ENCODE measurements around the gene PRPSAP2.

The PRPSAP2 gene

DNA sequence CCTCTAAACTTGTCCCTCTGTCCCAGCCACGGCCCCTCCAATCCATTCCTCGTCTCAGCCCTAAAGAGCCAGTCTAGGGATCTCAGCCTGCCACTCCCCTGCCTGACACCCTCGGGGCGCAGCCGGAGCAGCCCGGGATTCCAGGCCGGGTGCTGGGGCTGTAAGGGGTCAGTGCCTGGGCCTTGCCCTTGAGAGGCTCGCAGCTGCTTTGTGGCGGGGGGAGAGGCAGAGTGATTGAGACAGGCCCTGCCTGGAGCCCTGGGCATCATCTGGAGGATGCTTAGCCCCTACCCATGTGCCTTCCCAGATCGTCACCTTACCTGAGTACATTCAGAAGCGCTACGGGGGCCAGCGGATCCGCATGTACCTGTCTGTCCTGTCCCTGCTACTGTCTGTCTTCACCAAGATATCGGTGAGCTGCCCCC, 102.3 kb downstream of the PRPSAP2 start:
- H4K91ac ChIP-seq (ENCODE audit: low read length): no peak overlapping the region
- H2AK5ac ChIP-seq (ENCODE audit: low read length, severe bottlenecking): peak overlapping the region; percentile 48
- peaks cover 0 to 5% of the 10 kb centered on the region in 2 experiments for H3K27me3 ChIP-seq (ENCODE audit: control insufficient read depth in 1 of 2, insufficient read depth in 1 of 2, low read length in 2 of 2)
- no peak overlapping the region for H2BK120ac ChIP-seq (ENCODE audit: low read depth, low read length)
- no peak overlapping the region for H3K18ac ChIP-seq (ENCODE audit: low read depth in 1 of 2, low read length in 2 of 2)
- H3K79me1 ChIP-seq (replicated peaks; ENCODE audit: low read length, poor library complexity, severe bottlenecking): no peaks in the 10 kb centered on the region
- no peak for DNase-seq
- H3K4me1 ChIP-seq (ENCODE audit: control insufficient read depth, insufficient read depth, low read depth, low read length): peaks cover 31% of the 10 kb centered on the region
- no peak overlapping the region for H3K4me2 ChIP-seq (ENCODE audit: low read length, poor library complexity, severe bottlenecking)
- no peak overlapping the region for H3K4me3 ChIP-seq (ENCODE audit: insufficient read depth in 1 of 2, low read depth in 1 of 2, low read length in 2 of 2)
- H2BK12ac ChIP-seq (ENCODE audit: low read length in 2 of 2): no peak overlapping the region
- no peak overlapping the region for H3K9ac ChIP-seq (ENCODE audit: low read length)
- no peak overlapping the region for H3K27ac ChIP-seq (ENCODE audit: low read length, poor library complexity, severe bottlenecking)
- no peak overlapping the region for H3K23ac ChIP-seq (ENCODE audit: low read length in 2 of 2)
- WGBS: 90% methylated on average over 15 of the region's 15 CpGs
- H2BK5ac ChIP-seq (ENCODE audit: low read depth, low read length, poor library complexity, severe bottlenecking): no peak overlapping the region
- no peak overlapping the region for H3K14ac ChIP-seq (ENCODE audit: low read length in 2 of 2)
- H3K4ac ChIP-seq (ENCODE audit: low read depth in 1 of 2, low read length in 2 of 2): no peak overlapping the region
- no peaks in the 10 kb centered on the region for H3K9me3 ChIP-seq (ENCODE audit: control insufficient read depth, low read length)
- no peak overlapping the region for H4K8ac ChIP-seq (ENCODE audit: low read length)
- H2BK15ac ChIP-seq (ENCODE audit: low read depth, poor library complexity, severe bottlenecking): no peak overlapping the region
- H3K36me3 ChIP-seq (ENCODE audit: control insufficient read depth in 1 of 2, insufficient read depth in 2 of 2, low read depth in 1 of 2, low read length in 2 of 2): no peaks in the 10 kb centered on the region
- no peak overlapping the region for H2AFZ ChIP-seq (ENCODE audit: low read depth, low read length)

- Histone ChIP-seq H3K14ac (ENCODE audit: low read length in 2 of 2) (no peak overlapping the region), H3K79me1 (replicated peaks; ENCODE audit: low read length, poor library complexity, severe bottlenecking) (no peaks in the 10 kb centered on the region), H4K91ac (ENCODE audit: low read length) (no peak overlapping the region), H3K4me2 (ENCODE audit: low read length, poor library complexity, severe bottlenecking) (no peak overlapping the region), H3K27me3 (ENCODE audit: control insufficient read depth in 1 of 2, insufficient read depth in 1 of 2, low read length in 2 of 2) (peaks cover 0 to 5% of the 10 kb centered on the region in 2 experiments), H2BK12ac (ENCODE audit: low read length in 2 of 2) (no peak overlapping the region), H3K9ac (ENCODE audit: low read length) (peak overlapping the region; percentile 13), H2BK15ac (ENCODE audit: low read depth, poor library complexity, severe bottlenecking) (peak overlapping the region; percentile 45), H3K9me3 (ENCODE audit: control insufficient read depth, low read length) (no peaks in the 10 kb centered on the region), H2AK5ac (ENCODE audit: low read length, severe bottlenecking) (peak overlapping the region; percentile 48), H3K4me3 (ENCODE audit: insufficient read depth in 1 of 2, low read depth in 1 of 2, low read length in 2 of 2) (no peak overlapping the region), H2BK5ac (ENCODE audit: low read depth, low read length, poor library complexity, severe bottlenecking) (no peak overlapping the region), H3K4ac (ENCODE audit: low read depth in 1 of 2, low read length in 2 of 2) (no peak overlapping the region), H3K36me3 (ENCODE audit: control insufficient read depth in 1 of 2, insufficient read depth in 2 of 2, low read depth in 1 of 2, low read length in 2 of 2) (no peaks in the 10 kb centered on the region), H3K4me1 (ENCODE audit: control insufficient read depth, insufficient read depth, low read depth, low read length) (peaks cover 35% of the 10 kb centered on the region), H4K8ac (ENCODE audit: low read length) (peak overlapping the region; percentile 10), H3K23ac (ENCODE audit: low read length in 2 of 2) (no peak overlapping the region), H2AFZ (ENCODE audit: low read depth, low read length) (no peak overlapping the region), H2BK120ac (ENCODE audit: low read depth, low read length) (no peak overlapping the region), H3K18ac (ENCODE audit: low read depth in 1 of 2, low read length in 2 of 2) (no peak overlapping the region), H3K27ac (ENCODE audit: low read length, poor library complexity, severe bottlenecking) (no peak overlapping the region)
- 38% methylated on average over 17 of the region's 17 CpGs for WGBS
- peak; percentile 63 for DNase-seq
Measured at GRCh38 chr17:18960803-18961511, 103.0 kb downstream of the PRPSAP2 start.

DNA sequence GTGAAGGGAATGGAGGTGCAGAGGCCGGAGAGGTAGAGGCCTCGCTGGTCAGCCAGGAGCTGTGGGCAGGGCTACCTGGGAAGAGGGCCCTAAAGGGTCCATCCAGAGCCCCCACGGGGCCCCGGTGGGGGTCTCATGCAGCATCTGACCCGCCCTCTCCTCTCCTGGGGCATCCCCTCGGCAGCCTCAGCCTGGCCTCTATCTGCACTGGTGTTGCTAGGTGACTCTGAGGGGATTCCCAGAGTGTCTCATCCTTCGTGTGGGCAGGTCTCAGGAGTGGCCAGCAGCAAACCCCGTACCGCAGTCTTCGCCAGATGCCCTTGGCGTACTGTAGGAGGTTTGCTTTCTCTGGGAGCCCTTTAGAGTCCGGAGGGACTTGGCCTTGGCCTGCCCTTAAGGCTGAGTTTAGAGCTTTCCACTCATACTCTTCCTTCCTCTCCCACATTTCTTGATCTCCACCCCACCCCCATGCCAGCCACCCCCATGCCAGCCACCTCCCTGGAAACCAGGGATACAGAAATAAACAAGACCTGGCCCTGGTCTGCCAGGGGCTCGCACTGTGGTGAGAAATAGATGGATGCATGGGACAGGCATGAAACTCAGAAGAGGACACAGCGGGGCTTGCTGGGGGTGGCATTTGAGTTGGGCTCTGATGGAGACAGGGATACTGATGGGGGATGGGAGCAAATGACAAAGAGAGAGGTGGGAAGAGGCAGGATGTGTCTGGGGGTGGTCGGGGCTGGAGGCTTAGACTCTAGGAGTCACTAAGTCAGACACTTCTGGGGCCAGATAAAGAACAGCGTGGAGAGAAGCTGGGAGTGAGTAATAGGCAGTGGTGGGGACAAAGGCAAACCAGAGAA, 103.9 kb downstream of the PRPSAP2 start:
- H3K4ac ChIP-seq (ENCODE audit: low read depth in 1 of 2, low read length in 2 of 2): peak overlapping the region in 1 of 2 experiments; percentile 4
- no peak overlapping the region for H2BK5ac ChIP-seq (ENCODE audit: low read depth, low read length, poor library complexity, severe bottlenecking)
- no peak overlapping the region for H4K8ac ChIP-seq (ENCODE audit: low read length)
- H3K27me3 ChIP-seq (ENCODE audit: control insufficient read depth in 1 of 2, insufficient read depth in 1 of 2, low read length in 2 of 2): peaks cover 0 to 5% of the 10 kb centered on the region in 2 experiments
- no peak overlapping the region for H3K14ac ChIP-seq (ENCODE audit: low read length in 2 of 2)
- H2BK120ac ChIP-seq (ENCODE audit: low read depth, low read length): no peak overlapping the region
- H4K91ac ChIP-seq (ENCODE audit: low read length): no peak overlapping the region
- peaks cover 38% of the 10 kb centered on the region for H3K4me1 ChIP-seq (ENCODE audit: control insufficient read depth, insufficient read depth, low read depth, low read length)
- no peak overlapping the region for H2AFZ ChIP-seq (ENCODE audit: low read depth, low read length)
- DNase-seq: peak; percentile 67
- H3K9ac ChIP-seq (ENCODE audit: low read length): peak overlapping the region; percentile 13
- peak overlapping the region; percentile 0 to 29 for H2BK12ac ChIP-seq (ENCODE audit: low read length in 2 of 2)
- H3K18ac ChIP-seq (ENCODE audit: low read depth in 1 of 2, low read length in 2 of 2): no peak overlapping the region
- H3K9me3 ChIP-seq (ENCODE audit: control insufficient read depth, low read length): no peaks in the 10 kb centered on the region
- no peak overlapping the region for H3K4me2 ChIP-seq (ENCODE audit: low read length, poor library complexity, severe bottlenecking)
- H3K23ac ChIP-seq (ENCODE audit: low read length in 2 of 2): no peak overlapping the region
- no peaks in the 10 kb centered on the region for H3K79me1 ChIP-seq (replicated peaks; ENCODE audit: low read length, poor library complexity, severe bottlenecking)
- H2BK15ac ChIP-seq (ENCODE audit: low read depth, poor library complexity, severe bottlenecking): no peak overlapping the region
- no peaks in the 10 kb centered on the region for H3K36me3 ChIP-seq (ENCODE audit: control insufficient read depth in 1 of 2, insufficient read depth in 2 of 2, low read depth in 1 of 2, low read length in 2 of 2)
- H3K27ac ChIP-seq (ENCODE audit: low read length, poor library complexity, severe bottlenecking): no peak overlapping the region
- no peak overlapping the region for H3K4me3 ChIP-seq (ENCODE audit: insufficient read depth in 1 of 2, low read depth in 1 of 2, low read length in 2 of 2)
- whole genome bisulfite sequencing: 77% methylated on average over 16 of the region's 16 CpGs
- H2AK5ac ChIP-seq (ENCODE audit: low read length, severe bottlenecking): peak overlapping the region; percentile 8

- Histone ChIP-seq H2BK15ac (ENCODE audit: low read depth, poor library complexity, severe bottlenecking) (no peak overlapping the region), H2BK120ac (ENCODE audit: low read depth, low read length) (peak overlapping the region; percentile 64), H3K23ac (ENCODE audit: low read length in 2 of 2) (no peak overlapping the region), H3K18ac (ENCODE audit: low read depth in 1 of 2, low read length in 2 of 2) (no peak overlapping the region), H2BK5ac (ENCODE audit: low read depth, low read length, poor library complexity, severe bottlenecking) (no peak overlapping the region), H3K4ac (ENCODE audit: low read depth in 1 of 2, low read length in 2 of 2) (no peak overlapping the region), H3K27ac (ENCODE audit: low read length, poor library complexity, severe bottlenecking) (no peak overlapping the region), H3K79me1 (replicated peaks; ENCODE audit: low read length, poor library complexity, severe bottlenecking) (no peaks in the 10 kb centered on the region), H4K8ac (ENCODE audit: low read length) (peak overlapping the region; percentile 20), H3K4me2 (ENCODE audit: low read length, poor library complexity, severe bottlenecking) (no peak overlapping the region), H4K91ac (ENCODE audit: low read length) (peak overlapping the region; percentile 23), H3K9me3 (ENCODE audit: control insufficient read depth, low read length) (no peaks in the 10 kb centered on the region), H2BK12ac (ENCODE audit: low read length in 2 of 2) (peak overlapping the region; percentile 29 to 42), H3K14ac (ENCODE audit: low read length in 2 of 2) (no peak overlapping the region), H3K9ac (ENCODE audit: low read length) (peak overlapping the region; percentile 13), H2AK5ac (ENCODE audit: low read length, severe bottlenecking) (peak overlapping the region; percentile 8), H3K36me3 (ENCODE audit: control insufficient read depth in 1 of 2, insufficient read depth in 2 of 2, low read depth in 1 of 2, low read length in 2 of 2) (no peaks in the 10 kb centered on the region), H2AFZ (ENCODE audit: low read depth, low read length) (no peak overlapping the region), H3K27me3 (ENCODE audit: control insufficient read depth in 1 of 2, insufficient read depth in 1 of 2, low read length in 2 of 2) (peaks cover 0 to 5% of the 10 kb centered on the region in 2 experiments), H3K4me3 (ENCODE audit: insufficient read depth in 1 of 2, low read depth in 1 of 2, low read length in 2 of 2) (no peak overlapping the region), H3K4me1 (ENCODE audit: control insufficient read depth, insufficient read depth, low read depth, low read length) (peaks cover 43% of the 10 kb centered on the region)
- DNase-seq: no peak
- 81% methylated on average over 6 of the region's 6 CpGs for WGBS
Measured at GRCh38 chr17:18962494-18962815, 104.5 kb downstream of the PRPSAP2 start.

Measured in mesenchymal stem cell (in vitro differentiated cells and primary cell).